Amniotic epithelial cell (primary cell): ENCODE results near the gene SLC2A3.
"Not testable (repeated sequence)": the region's sequence is repeated elsewhere in the genome, so short reads cannot be mapped to it uniquely, and the experiment has no call there.

Source experiments
- DNase-seq: peaks from one replicate; pipeline ENCODE4 v3.0.0-alpha.2; 2010; ENCODE audit warnings: low read depth

Gene SLC2A3

GRCh38 chr12:7916936-7917335 is 19.1 kb downstream of the SLC2A3 start:
- no peak for DNase-seq

- DNase-seq = no peak
Observed at GRCh38 chr12:7915661-7916403, 20.2 kb downstream of the SLC2A3 start.

- DNase-seq = not testable (repeated sequence)
Observed at GRCh38 chr12:7910106-7910505, 25.9 kb downstream of the SLC2A3 start.

- DNase-seq = peak; percentile 41
Observed at GRCh38 chr12:7907009-7907408, 29.0 kb downstream of the SLC2A3 start.

GRCh38 chr12:7906303-7906702 is 29.7 kb downstream of the SLC2A3 start:
- DNase-seq = not testable (repeated sequence)

GRCh38 chr12:7905600-7906125 is 30.3 kb downstream of the SLC2A3 start:
- DNase-seq = not testable (repeated sequence)

- DNase-seq = no peak
Observed at GRCh38 chr12:7905071-7905470, 30.9 kb downstream of the SLC2A3 start.

GRCh38 chr12:7902416-7902815 is 33.6 kb downstream of the SLC2A3 start:
- not testable (repeated sequence) for DNase-seq

GRCh38 chr12:7899755-7900154 is 36.2 kb downstream of the SLC2A3 start:
- DNase-seq = no peak

GRCh38 chr12:7896726-7897125 is 39.3 kb downstream of the SLC2A3 start:
- DNase-seq = not testable (repeated sequence)

- DNase-seq = peak; percentile 26
Observed at GRCh38 chr12:7892186-7892980, 43.6 kb downstream of the SLC2A3 start.

- no peak for DNase-seq
Observed at GRCh38 chr12:7884689-7885088, 51.3 kb downstream of the SLC2A3 start.

GRCh38 chr12:7881736-7882120 is 54.3 kb downstream of the SLC2A3 start:
- not testable (repeated sequence) for DNase-seq

GRCh38 chr12:7880952-7881735 is 54.8 kb downstream of the SLC2A3 start:
- DNase-seq = not testable (repeated sequence)

- no peak for DNase-seq
Observed at GRCh38 chr12:7879246-7879645, 56.7 kb downstream of the SLC2A3 start.

- DNase-seq = peak; percentile 39
Observed at GRCh38 chr12:7877420-7877819, 58.6 kb downstream of the SLC2A3 start.

- DNase-seq = no peak
Observed at GRCh38 chr12:7872566-7873319, 63.2 kb downstream of the SLC2A3 start, which contains the start of gene SLC2A14. SLC2A14 (minus strand) TSS chr12:7872915; CDS start chr12:7869880, 3,035 bp downstream.

- DNase-seq = no peak
Observed at GRCh38 chr12:7870335-7870734, 65.7 kb downstream of the SLC2A3 start.
